Activated CD8-positive, alpha-beta memory T cell treated with anti-CD3 and anti-CD28 coated beads for 48 hours (primary cell): ENCODE measurements around the gene INS.

ENCODE experiments used
- DNase-seq, 3 experiments: peaks; one replicate each; pipeline ENCODE4 v3.0.0-alpha.2; 2020; ENCODE audit warnings: low read depth in 2 of 3, low spot score in 2 of 3

Gene INS

GRCh38 chr11:2149460-2149859 is 11.5 kb downstream of the INS start:
- no peak for DNase-seq

- DNase-seq: no peak
Observed at GRCh38 chr11:2148595-2148994, 12.4 kb downstream of the INS start.

GRCh38 chr11:2147391-2147790 is 13.6 kb downstream of the INS start:
- DNase-seq: no peak

GRCh38 chr11:2146051-2146450 is 15.0 kb downstream of the INS start:
- DNase-seq: no peak

GRCh38 chr11:2144544-2145248 is 16.3 kb downstream of the INS start:
- DNase-seq: no peak

GRCh38 chr11:2143799-2144543 is 17.0 kb downstream of the INS start:
- DNase-seq: no peak

GRCh38 chr11:2143477-2143798 is 17.6 kb downstream of the INS start:
- no peak for DNase-seq

- DNase-seq: no peak
Observed at GRCh38 chr11:2142762-2143202, 18.2 kb downstream of the INS start.

GRCh38 chr11:2142300-2142759 is 18.7 kb downstream of the INS start:
- no peak for DNase-seq

- DNase-seq: no peak
Observed at GRCh38 chr11:2140411-2141400, 20.3 kb downstream of the INS start.

- no peak for DNase-seq
Observed at GRCh38 chr11:2139621-2140337, 21.2 kb downstream of the INS start.

GRCh38 chr11:2139123-2139521 is 21.9 kb downstream of the INS start, which contains the start of gene IGF2:
IGF2 (minus strand) TSS chr11:2139389; CDS start chr11:2135523, 3,866 bp downstream.
- no peak for DNase-seq

- no peak for DNase-seq
Observed at GRCh38 chr11:2138431-2139122, 22.4 kb downstream of the INS start.

GRCh38 chr11:2138068-2138430 is 23.0 kb downstream of the INS start:
- no peak for DNase-seq

GRCh38 chr11:2137202-2138067 is 23.6 kb downstream of the INS start:
- no peak for DNase-seq

- DNase-seq: no peak
Observed at GRCh38 chr11:2136952-2137201, 24.1 kb downstream of the INS start.

- DNase-seq: no peak
Observed at GRCh38 chr11:2136209-2136951, 24.6 kb downstream of the INS start.

- no peak for DNase-seq
Observed at GRCh38 chr11:2135648-2136201, 25.3 kb downstream of the INS start.
